NCI-H1092 treated with DMSO at 0.1 percent for 48 hours (cell line): ENCODE data around the gene CCDC43.
"Not testable (repeated sequence)": the region's sequence is repeated elsewhere in the genome, so short reads cannot be mapped to it uniquely, and the experiment has no call there.

Experiments used
- DNase-seq: peaks from one replicate; lab custom pipeline; 2025; lab: John Stamatoyannopoulos, UW

CCDC43 gene

GRCh38 chr17:44689477-44690217 lies at the start of gene CCDC43:
Gene CCDC43 (minus strand): TSS chr17:44689776. CDS start chr17:44689753, 23 bp downstream.
- DNase-seq: peak; percentile 85

- no peak for DNase-seq
Observed at GRCh38 chr17:44738214-44738906, 48.8 kb upstream of the CCDC43 start.

GRCh38 chr17:44736551-44737240 lies 47.1 kb upstream of the CCDC43 start:
- DNase-seq: no peak

GRCh38 chr17:44734272-44734671 lies 44.7 kb upstream of the CCDC43 start:
- no peak for DNase-seq

GRCh38 chr17:44733753-44734152 lies 44.2 kb upstream of the CCDC43 start:
- DNase-seq: no peak

GRCh38 chr17:44726121-44726520 lies 36.5 kb upstream of the CCDC43 start:
- not testable (repeated sequence) for DNase-seq

- no peak for DNase-seq
Observed at GRCh38 chr17:44722254-44722653, 32.7 kb upstream of the CCDC43 start.

- DNase-seq: no peak
Observed at GRCh38 chr17:44719444-44719843, 29.9 kb upstream of the CCDC43 start.

GRCh38 chr17:44708401-44709263 lies 19.1 kb upstream of the CCDC43 start, which contains the start of gene DBF4B:
Gene DBF4B (plus strand): TSS chr17:44708665. CDS start chr17:44708821, 156 bp downstream.
- peak; percentile 88 for DNase-seq

- no peak for DNase-seq
Observed at GRCh38 chr17:44707755-44708400, 18.3 kb upstream of the CCDC43 start.

- DNase-seq: not testable (repeated sequence)
Observed at GRCh38 chr17:44700288-44700687, 10.7 kb upstream of the CCDC43 start.

- no peak for DNase-seq
Observed at GRCh38 chr17:44693609-44694008, 4.0 kb upstream of the CCDC43 start.

GRCh38 chr17:44690746-44691306 lies 1.2 kb upstream of the CCDC43 start:
- DNase-seq: not testable (repeated sequence)

- no peak for DNase-seq
Observed at GRCh38 chr17:44688675-44689476, 700 bp downstream of the CCDC43 start.

GRCh38 chr17:44688200-44688599 lies 1.4 kb downstream of the CCDC43 start:
- no peak for DNase-seq

- no peak for DNase-seq
Observed at GRCh38 chr17:44687756-44688155, 1.8 kb downstream of the CCDC43 start.

GRCh38 chr17:44683303-44683702 lies 6.3 kb downstream of the CCDC43 start:
- not testable (repeated sequence) for DNase-seq

- no peak for DNase-seq
Observed at GRCh38 chr17:44677136-44677535, 12.4 kb downstream of the CCDC43 start.

- DNase-seq: no peak
Observed at GRCh38 chr17:44673893-44674292, 15.7 kb downstream of the CCDC43 start.

- peak; percentile 23 for DNase-seq
Observed at GRCh38 chr17:44672479-44673093, 17.0 kb downstream of the CCDC43 start.
